ENCODE results near the gene HIRA. TPM values are rescaled to one million over a fixed set of nuclear protein-coding genes. Genes with fewer than 3 reads are reported as not detected.

The HIRA gene, protein sequence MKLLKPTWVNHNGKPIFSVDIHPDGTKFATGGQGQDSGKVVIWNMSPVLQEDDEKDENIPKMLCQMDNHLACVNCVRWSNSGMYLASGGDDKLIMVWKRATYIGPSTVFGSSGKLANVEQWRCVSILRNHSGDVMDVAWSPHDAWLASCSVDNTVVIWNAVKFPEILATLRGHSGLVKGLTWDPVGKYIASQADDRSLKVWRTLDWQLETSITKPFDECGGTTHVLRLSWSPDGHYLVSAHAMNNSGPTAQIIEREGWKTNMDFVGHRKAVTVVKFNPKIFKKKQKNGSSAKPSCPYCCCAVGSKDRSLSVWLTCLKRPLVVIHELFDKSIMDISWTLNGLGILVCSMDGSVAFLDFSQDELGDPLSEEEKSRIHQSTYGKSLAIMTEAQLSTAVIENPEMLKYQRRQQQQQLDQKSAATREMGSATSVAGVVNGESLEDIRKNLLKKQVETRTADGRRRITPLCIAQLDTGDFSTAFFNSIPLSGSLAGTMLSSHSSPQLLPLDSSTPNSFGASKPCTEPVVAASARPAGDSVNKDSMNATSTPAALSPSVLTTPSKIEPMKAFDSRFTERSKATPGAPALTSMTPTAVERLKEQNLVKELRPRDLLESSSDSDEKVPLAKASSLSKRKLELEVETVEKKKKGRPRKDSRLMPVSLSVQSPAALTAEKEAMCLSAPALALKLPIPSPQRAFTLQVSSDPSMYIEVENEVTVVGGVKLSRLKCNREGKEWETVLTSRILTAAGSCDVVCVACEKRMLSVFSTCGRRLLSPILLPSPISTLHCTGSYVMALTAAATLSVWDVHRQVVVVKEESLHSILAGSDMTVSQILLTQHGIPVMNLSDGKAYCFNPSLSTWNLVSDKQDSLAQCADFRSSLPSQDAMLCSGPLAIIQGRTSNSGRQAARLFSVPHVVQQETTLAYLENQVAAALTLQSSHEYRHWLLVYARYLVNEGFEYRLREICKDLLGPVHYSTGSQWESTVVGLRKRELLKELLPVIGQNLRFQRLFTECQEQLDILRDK
- 15.0 and 17.8 TPM in 2 replicates for total RNA-seq

DNA sequence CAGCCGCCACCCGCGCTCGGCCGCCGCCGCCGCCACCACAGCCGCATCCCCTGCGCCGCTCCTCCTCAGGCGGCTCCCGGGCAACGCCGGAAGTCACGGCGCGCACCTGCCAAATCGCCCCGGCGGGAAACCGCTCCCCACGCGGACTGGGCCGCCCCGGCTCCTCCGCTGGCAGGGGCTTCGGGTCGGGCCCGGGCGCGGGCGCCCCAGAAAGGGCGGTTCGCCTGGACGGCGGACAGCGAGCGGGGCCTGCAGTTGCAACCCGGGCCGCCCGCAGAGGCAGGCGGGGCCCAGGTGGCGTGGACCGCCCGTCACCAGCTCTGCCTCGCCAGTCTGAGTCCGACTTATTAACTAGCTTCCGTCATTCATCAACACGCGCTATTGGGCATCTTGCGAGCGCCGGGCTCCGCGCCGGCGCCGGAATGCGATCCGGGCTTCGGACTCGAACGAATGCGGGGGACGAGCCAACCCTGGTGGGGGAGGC is at the start of gene HIRA:
TSS of gene HIRA (minus strand) at position 85 of the 484 bp plus-strand sequence. CDS start 257 bp downstream, outside the sequence.

DNA sequence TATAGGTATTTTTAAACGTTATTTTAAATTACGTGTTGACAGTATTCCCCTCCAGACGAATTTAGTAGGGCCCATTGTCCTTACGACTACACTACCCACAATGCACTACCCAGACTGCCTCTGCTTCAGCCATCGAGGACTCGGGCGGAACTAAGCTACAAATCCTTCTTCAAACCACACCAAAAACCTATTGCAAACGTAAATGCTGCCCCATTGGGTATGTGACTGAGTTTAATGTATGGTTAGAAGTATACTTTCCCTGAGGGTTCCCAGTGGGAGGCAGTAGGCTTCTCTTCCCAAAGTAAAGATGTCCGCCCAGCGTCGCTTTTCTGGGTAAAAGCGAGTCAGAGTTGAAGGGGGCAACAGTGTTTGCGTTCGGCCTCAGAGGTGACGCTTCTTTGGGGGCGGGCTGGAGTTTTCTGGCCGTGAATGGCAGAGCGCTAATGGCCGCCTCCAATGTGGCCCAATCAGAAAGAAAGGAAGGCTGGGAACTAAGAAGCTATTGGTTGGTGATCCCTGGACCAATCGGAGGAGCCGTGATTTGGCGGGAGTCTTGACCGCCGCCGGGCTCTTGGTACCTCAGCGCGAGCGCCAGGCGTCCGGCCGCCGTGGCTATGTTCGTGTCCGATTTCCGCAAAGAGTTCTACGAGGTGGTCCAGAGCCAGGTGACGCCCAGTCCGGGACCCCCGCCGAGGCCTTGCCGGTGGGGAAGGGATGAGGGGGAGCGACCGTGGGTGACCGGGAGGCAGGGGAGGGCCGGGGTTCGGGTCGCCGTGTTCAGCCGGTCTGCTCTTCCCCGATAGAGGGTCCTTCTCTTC is 48.0 kb upstream of the HIRA start, which contains the start of gene CDC45:
TSS of gene CDC45 (plus strand) at position 566 of the 818 bp plus-strand sequence. CDS start at position 615, 49 bp downstream.

DNA sequence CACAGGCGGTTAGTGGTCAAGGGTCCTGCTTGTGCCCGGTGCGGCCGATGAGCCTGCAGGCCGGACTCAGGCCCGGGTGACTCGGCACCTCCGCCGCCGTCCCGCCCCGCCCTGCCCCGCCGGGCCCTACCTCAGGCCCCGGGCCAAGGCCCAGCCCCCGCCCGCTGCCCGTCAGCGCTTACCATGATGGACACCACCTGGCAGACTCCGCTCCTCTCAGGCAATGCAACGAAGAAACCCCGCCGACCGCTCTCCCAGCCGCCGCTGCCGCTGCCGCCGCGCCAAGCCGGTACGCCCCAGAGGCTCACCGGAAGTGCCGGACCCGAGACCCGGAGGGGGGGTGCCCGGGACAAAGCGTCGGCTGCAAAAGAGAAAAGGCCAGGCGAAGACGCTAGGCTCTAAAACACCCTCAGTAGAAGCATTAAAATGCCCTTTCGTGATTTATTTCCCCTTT is 47.4 kb upstream of the HIRA start, which contains the start of gene UFD1:
TSS of gene UFD1 (minus strand) at position 293 of the 454 bp plus-strand sequence. CDS start at position 185, 108 bp downstream.

DNA sequence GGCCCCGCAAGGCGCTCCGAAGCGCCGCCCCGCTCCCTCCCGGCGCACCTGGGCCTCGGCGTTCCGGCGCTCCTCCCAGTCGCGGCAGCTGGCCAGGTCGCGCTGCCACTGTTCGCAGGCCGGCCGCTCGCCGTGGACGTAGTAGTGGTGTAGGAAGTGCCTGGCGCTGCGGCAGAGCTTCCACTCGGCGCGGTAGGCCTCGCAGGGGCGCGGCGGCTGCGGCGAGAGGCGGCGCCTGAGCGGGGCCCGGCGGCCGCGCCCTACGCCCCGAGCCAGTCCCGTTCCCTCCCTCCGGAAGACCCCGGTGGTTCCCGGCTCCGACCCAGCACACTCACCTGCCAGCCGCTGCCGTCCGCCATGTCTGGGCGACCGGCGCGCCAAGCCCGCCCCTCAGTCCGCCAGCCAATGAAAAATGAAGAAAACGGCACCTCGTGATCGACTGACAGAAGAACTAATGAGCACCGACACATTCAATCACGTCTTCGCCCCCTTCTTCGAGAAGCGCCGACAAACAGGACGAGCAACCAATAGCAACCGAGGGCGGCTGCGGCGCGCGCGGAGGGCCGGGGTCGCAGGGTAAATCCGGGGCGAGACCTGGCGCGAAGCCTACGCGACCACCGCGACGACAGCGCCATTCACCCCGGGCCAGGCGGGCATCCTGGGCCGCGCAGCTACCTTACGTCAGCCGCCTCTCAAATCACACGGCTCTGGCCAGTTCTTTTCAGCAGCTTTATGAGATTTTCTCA is 16.0 kb upstream of the HIRA start, which contains the start of gene C22orf39:
TSS of gene C22orf39 (minus strand) at position 382 of the 746 bp plus-strand sequence. CDS start at position 359, 23 bp downstream.

DNA sequence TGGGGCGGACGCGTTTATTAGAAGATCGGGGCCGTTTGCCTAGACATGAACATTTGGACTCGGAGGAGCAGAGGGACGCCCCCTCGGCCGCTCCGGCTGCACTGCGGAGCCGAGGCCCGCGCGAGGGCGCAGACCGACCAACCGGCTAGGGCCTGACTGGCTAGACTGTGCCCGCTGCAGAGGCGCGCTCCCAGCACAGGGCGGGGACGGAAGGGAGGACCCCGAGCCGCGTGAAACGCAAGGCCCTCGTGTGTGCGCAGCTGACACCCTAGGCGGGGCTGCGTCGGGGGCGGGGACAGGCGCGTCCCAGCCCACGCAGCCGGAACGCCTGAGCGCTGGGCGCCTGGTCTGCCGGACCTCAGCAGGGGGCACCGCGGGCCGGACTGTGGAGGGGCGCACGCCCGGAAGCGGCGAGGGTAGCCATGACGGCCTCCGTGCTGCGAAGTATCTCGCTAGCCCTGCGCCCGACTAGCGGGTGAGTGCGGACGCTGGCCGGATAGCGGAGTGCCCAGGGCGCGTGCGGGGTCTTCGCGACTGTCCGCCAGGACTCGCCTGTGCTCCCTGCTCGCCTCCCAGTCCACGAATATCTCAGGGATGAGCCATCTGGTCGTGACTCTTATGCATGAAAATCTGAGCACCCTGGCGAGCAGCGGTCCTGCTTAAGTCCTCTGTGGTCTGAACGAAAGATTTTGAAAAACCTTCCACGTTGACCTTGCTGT is 759 bp upstream of the HIRA start, which contains the start of gene MRPL40:
TSS of gene MRPL40 (plus strand) at position 413 of the 719 bp plus-strand sequence. CDS start at position 423, 10 bp downstream.

DNA sequence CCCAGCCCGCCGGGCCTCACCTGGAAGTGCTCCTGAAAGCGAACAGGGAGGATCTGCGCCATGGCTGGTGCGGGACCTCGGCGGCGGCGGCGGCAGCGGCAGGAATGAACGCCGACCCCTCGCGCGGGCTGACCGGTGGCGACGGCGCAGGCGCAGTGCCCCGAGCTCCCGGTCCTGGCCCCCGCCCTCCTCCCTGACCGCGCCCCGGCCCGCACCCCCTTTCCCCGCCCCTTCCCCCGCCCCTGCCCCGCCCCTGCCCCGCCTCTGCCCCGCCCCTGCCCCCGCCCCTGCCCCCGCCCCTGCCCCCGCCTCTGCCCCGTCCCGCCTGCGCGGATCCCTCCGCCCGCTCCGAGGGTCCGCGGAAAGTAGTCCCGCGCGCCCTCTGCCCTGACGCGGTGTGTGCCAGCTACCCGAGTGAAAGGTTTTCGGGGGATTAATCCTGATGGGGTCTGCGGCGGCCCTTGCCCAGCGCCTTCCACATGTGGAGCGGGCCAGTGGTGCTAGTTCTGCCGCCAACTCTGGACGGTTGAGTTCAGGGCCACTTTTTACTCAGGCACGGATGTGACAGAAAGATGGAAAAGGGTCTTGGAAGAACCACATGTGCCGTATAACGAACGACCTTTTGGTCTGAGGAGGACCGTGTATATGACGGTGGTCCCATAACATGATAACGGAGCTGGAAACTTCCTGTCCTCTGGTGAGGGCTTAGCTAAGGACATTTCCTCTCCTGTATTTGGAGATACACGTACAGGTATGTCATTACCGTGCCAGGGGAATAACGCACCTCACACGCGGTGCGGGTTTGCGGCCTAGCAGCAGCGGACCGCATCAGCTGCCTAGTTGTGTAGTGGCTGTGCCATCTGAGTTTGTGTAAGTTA is 139.7 kb downstream of the HIRA start, which contains the start of gene CLTCL1:
TSS of gene CLTCL1 (minus strand) at position 140 of the 878 bp plus-strand sequence. CDS start at position 62, 78 bp downstream.

Other genes with a start within 250 kb of the HIRA start
- 8.4 and 20.2 TPM in 2 replicates for gene CLTCL1, start 140.0 kb downstream of the HIRA start, total RNA-seq
- 24.1 and 27.6 TPM in 2 replicates for gene MRPL40, start 812 bp upstream of the HIRA start, total RNA-seq
- gene C22orf39, start 16.0 kb upstream of the HIRA start, total RNA-seq = 8.3 and 24.2 TPM in 2 replicates
- 27.8 and 60.3 TPM in 2 replicates for gene UFD1, start 47.5 kb upstream of the HIRA start, total RNA-seq
- gene CDC45, start 48.2 kb upstream of the HIRA start, total RNA-seq = 6.1 and 9.4 TPM in 2 replicates
- gene CLDN5, start 92.7 kb upstream of the HIRA start, total RNA-seq = 5.6 and 40.5 TPM in 2 replicates